Measurements from ENCODE around the gene XPA. TPM values are rescaled to one million over a fixed set of nuclear protein-coding genes. Genes with fewer than 3 reads are reported as not detected.
"Not testable (repeated sequence)": the region's sequence is repeated elsewhere in the genome, so short reads cannot be mapped to it uniquely, and the experiment has no call there.

XPA gene
- total and polyA plus RNA-seq, 8 donors, result 4.9 to 12.6 (median 7.0) TPM

DNA sequence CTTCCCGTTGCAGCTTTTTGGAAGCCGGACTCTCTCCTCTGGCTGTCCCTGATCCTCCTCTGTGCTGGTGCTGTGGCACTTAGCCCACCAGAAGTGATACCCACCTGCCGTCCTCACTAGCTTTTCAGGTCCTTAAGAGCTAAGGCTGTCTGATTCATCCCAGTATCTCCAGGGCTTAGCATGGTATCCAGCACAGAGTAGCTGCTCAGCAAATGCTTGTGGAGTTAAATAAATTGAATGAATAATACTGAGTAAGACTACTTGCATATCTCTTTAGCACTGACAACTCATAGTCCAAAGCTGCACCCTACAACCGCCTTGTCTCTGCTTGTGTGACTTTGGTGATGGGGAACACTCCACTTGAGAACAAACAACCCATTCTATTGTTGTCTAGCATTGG, 7.7 kb upstream of the XPA start:
- no peak for DNase-seq
- TF ChIP-seq, protein P1, sequence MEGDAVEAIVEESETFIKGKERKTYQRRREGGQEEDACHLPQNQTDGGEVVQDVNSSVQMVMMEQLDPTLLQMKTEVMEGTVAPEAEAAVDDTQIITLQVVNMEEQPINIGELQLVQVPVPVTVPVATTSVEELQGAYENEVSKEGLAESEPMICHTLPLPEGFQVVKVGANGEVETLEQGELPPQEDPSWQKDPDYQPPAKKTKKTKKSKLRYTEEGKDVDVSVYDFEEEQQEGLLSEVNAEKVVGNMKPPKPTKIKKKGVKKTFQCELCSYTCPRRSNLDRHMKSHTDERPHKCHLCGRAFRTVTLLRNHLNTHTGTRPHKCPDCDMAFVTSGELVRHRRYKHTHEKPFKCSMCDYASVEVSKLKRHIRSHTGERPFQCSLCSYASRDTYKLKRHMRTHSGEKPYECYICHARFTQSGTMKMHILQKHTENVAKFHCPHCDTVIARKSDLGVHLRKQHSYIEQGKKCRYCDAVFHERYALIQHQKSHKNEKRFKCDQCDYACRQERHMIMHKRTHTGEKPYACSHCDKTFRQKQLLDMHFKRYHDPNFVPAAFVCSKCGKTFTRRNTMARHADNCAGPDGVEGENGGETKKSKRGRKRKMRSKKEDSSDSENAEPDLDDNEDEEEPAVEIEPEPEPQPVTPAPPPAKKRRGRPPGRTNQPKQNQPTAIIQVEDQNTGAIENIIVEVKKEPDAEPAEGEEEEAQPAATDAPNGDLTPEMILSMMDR (IDR thresholded peaks at IDR 0.05), result no peak
- 82 to 88% methylated on average over 4 of the region's 4 CpGs for WGBS, 2 donors
- no peak for FAIRE-seq
- Histone ChIP-seq H3K9me3 (no peaks in the 10 kb centered on the region), H3K4me3 (no peak overlapping the region), H3K36me3 (no peaks in the 10 kb centered on the region), H3K27me3 (no peaks in the 10 kb centered on the region), H3K4me1 (peaks cover 0 to 7% (median 5%) of the 10 kb centered on the region in 3 donors), H3K27ac (peak overlapping the region in 3 of 4 donors; percentile 58 to 74 (median 71))
- ATAC-seq, result no peak
- intact Hi-C loops (cut with DNase I), result no loop called here

DNA sequence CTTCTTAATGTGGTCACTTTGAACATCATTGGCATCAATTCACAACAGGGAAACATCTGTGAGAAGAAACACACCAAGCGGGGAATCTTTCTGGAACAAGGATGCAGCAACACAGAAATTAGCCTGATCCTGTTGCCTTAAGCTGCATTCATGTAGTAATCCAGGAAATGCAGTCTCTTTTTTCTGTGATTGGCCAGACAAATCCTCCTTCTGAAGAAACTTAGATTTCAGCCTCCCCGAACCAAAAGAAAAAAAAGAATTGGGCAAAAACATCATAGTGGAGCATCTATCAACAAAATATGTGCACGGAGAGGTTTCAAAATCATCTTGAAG, 7.2 kb upstream of the XPA start:
- Histone ChIP-seq H3K4me3 (no peak overlapping the region), H3K36me3 (no peaks in the 10 kb centered on the region), H3K4me1 (peaks cover 0 to 7% (median 5%) of the 10 kb centered on the region in 3 donors), H3K27ac (peak overlapping the region; percentile 52 to 74 (median 64)), H3K27me3 (no peaks in the 10 kb centered on the region), H3K9me3 (no peaks in the 10 kb centered on the region)
- intact Hi-C loops (cut with DNase I), result no loop called here
- ATAC-seq, result peak; percentile 22 to 48 (median 40)
- TF ChIP-seq, protein P1 (IDR thresholded peaks at IDR 0.05), result no peak
- 76% methylated on average over 3 of the region's 3 CpGs for WGBS, 2 donors
- DNase-seq, result no peak
- no peak for FAIRE-seq

DNA sequence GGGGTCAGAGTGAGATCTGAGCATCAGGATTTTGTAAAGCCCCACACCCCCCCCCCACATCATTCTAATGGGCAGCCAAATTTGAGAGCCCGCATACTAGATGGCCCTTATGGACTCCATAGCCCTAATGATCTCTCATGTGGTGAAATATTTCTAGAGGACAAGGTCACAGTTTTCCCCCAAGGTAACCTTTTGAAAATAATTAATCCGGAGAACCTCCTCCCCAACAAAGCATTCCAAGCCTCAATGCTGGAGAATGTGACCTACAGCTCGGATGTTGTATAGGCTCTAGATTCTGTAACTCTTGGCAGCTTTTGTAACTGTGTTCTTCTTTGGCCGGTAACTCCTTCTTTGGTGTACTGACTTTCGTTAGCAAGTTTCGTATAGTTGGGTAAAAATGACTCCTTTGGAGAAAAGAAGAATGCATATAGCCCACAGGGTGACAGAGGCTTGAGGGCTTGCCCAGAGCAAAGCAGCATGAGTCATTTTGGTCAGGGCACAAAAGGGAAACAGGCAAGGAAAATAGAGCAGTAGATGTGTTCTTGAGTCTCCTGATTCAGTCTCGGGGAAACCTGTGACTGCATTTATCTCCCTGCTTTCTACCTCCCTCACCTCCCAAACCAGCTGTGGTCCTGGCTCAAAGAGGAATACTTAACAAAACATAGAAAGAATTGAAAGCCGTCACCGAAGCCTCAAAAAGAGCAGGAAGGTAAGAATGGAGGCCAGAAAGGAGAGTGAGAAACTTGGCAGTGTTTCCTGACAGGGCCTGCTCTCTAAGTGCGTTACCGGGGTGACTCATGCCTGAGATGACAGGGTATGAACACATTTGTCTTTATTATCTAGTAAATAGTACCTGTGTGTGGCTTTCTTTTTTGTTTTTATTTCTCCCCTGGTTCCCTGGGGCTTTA, 6.6 kb upstream of the XPA start:
- no peaks in the 10 kb centered on the region for H3K27me3 ChIP-seq
- peaks cover 0 to 7% (median 5%) of the 10 kb centered on the region in 3 donors for H3K4me1 ChIP-seq
- no peak for FAIRE-seq
- no peak overlapping the region for H3K4me3 ChIP-seq
- peak; percentile 77 to 90 (median 84) for ATAC-seq
- 27 to 40% methylated on average over 11 of the region's 11 CpGs for WGBS, 2 donors
- intact Hi-C loops (cut with DNase I), result no loop called here
- no peaks in the 10 kb centered on the region for H3K9me3 ChIP-seq
- peak overlapping the region; percentile 52 to 74 (median 64) for H3K27ac ChIP-seq
- no peaks in the 10 kb centered on the region for H3K36me3 ChIP-seq
- no peak for DNase-seq
- TF ChIP-seq, protein P1 (IDR thresholded peaks at IDR 0.05), result no peak

DNA sequence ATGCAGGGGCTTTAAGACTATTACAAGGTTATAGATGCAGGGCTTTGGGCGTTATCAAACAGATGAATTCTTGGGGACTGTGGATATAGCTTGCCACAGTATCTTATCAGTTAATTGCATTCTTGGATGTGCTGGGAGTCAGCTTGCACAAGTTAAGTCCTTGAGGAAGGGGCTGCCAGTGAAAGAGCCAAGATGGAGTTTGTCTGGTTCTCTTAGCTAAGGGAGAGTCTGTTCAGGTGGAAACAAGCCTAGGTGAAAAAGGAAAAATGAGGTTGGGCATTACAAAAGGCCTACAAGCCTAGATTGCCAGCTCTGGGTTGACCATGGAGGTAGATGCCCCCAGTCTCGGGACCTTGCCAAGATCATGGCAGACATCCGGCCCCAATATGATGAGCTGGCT, 2.7 kb upstream of the XPA start:
- H3K27ac ChIP-seq; H3K27me3 ChIP-seq; H3K9me3 ChIP-seq; FAIRE-seq; ATAC-seq; H3K4me3 ChIP-seq; DNase-seq; H3K36me3 ChIP-seq; intact Hi-C loops (cut with DNase I): not testable (repeated sequence)
- H3K4me1 ChIP-seq, result peaks cover 14 to 29% (median 21%) of the 10 kb centered on the region in 3 donors
- WGBS, 2 donors, result 88 to 93% methylated on average over 3 of the region's 3 CpGs

DNA sequence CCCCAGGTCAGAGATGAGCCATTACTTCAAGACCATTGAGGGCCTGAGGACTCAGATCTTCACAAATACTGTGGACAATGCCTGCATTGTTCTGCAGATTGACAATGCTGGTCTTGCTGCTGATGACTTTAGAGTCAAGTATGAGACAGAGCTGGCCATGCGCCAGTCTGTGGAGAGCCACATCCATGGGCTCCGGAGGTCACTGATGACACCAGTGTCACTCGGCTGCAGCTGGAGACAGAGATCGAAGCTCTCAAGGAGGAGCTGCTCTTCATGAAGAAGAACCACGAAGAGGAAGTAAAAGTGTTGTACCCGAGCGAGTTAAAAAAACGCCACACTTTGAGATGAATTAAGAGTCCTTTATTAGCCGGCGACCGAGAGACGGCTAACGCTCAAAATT, 2.1 kb upstream of the XPA start:
- H3K27me3 ChIP-seq; ATAC-seq; H3K4me3 ChIP-seq; intact Hi-C loops (cut with DNase I); H3K27ac ChIP-seq; H3K36me3 ChIP-seq; FAIRE-seq; H3K9me3 ChIP-seq: not testable (repeated sequence)
- WGBS, 2 donors, result 83 to 89% methylated on average over 13 of the region's 13 CpGs
- DNase-seq, result peak in 1 of 6 donors; percentile 29
- H3K4me1 ChIP-seq, result peaks cover 14 to 28% (median 26%) of the 10 kb centered on the region in 3 donors

DNA sequence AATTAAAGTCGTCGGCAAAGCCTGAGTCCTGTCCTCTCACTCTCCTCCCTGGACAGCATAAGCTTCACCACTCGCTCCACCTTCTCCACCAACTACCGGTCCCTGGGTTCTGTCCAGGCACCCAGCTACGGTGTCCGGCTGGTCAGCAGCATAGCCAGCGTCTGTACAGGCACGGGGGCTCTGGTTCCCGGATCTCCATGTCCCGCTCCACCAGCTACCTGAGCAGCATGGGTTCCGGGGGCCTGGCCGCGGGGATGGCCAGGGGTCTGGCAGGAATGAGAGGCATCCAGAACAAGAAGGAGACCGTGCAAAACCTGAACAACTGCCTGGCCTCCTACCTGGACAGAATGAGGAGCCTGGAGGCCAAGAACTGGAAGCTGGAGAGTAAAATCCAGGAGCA, 1.7 kb upstream of the XPA start:
- Histone ChIP-seq H3K4me1 (peaks cover 14 to 30% (median 26%) of the 10 kb centered on the region in 3 donors), H3K9me3 (no peaks in the 10 kb centered on the region), H3K4me3 (no peak overlapping the region), H3K27ac (no peak overlapping the region), H3K36me3 (no peaks in the 10 kb centered on the region), H3K27me3 (no peaks in the 10 kb centered on the region)
- intact Hi-C loops (cut with DNase I), result no loop called here
- TF ChIP-seq, protein P1 (IDR thresholded peaks at IDR 0.05), result no peak
- FAIRE-seq, result no peak
- peak in 2 of 6 donors; percentile 35 to 67 for DNase-seq
- ATAC-seq, result no peak
- WGBS, 2 donors, result 88 to 93% methylated on average over 14 of the region's 14 CpGs

Measured in pancreas (tissue), 10 donors.